Epithelial cell of proximal tubule (primary cell): ENCODE measurements around the gene SDF2L1. TPM values are rescaled to one million over a fixed set of nuclear protein-coding genes. Genes with fewer than 3 reads are reported as not detected.

Experiments used
- DNase-seq: peaks from one replicate; pipeline ENCODE4 v3.0.0-alpha.2; 2011; ENCODE audit warnings: low read depth
- H3K4me3 ChIP-seq: 2 replicates; pipeline ENCODE4 v1.5.1; 2011; ENCODE audit warnings: low read depth, mild to moderate bottlenecking, low read length
- CTCF ChIP-seq: conservative IDR thresholded peaks from 2 replicates; pipeline ENCODE4 v1.5.1; 2012; ENCODE audit warnings: low read depth, mild to moderate bottlenecking, low read length
- total RNA-seq: library from RNA; depleted of rRNA; stranded (reverse); fragments of >200 nt; gene quantifications from 2 replicates; pipeline ENCODE4 v1.2.3, GENCODE V29; 2015

SDF2L1 gene
- total RNA-seq, 1 donor from 2014 or later = 93.2 TPM

GRCh38 chr22:21629255-21630149 is 12.6 kb upstream of the SDF2L1 start, which contains the start of gene YDJC:
Gene YDJC (minus strand): TSS chr22:21630022. CDS start chr22:21630014, 8 bp downstream.
- peak; percentile 67 for TF ChIP-seq CTCF
- H3K4me3 ChIP-seq = peak within 1 kb of the TSS; percentile 79
- no peak for DNase-seq

- H3K4me3 ChIP-seq = no peak overlapping the region
- TF ChIP-seq CTCF = no peak
- no peak for DNase-seq
Measured at GRCh38 chr22:21631025-21631424, 11.1 kb upstream of the SDF2L1 start.

- H3K4me3 ChIP-seq = no peak within 1 kb of the TSS
- no peak for DNase-seq
- TF ChIP-seq CTCF = no peak
Measured at GRCh38 chr22:21632237-21632895, 9.7 kb upstream of the SDF2L1 start, which contains the start of gene CCDC116. Gene CCDC116 (plus strand): TSS chr22:21632760. CDS start chr22:21633182, 422 bp downstream.

- no peak for DNase-seq
- no peak for TF ChIP-seq CTCF
- no peak overlapping the region for H3K4me3 ChIP-seq
Measured at GRCh38 chr22:21632931-21633330, 9.2 kb upstream of the SDF2L1 start.

GRCh38 chr22:21633481-21633880 is 8.6 kb upstream of the SDF2L1 start:
- DNase-seq = no peak
- TF ChIP-seq CTCF = no peak
- H3K4me3 ChIP-seq = no peak overlapping the region

GRCh38 chr22:21634081-21634480 is 8.0 kb upstream of the SDF2L1 start:
- DNase-seq = no peak
- H3K4me3 ChIP-seq = no peak overlapping the region
- no peak for TF ChIP-seq CTCF
